Raji (cell line): Measurements from ENCODE around the gene CNPY1.

Experiments used
- POLR2A ChIP-seq: IDR thresholded peaks from 2 replicates; pipeline ENCODE4 v1.6.1; 2011; ENCODE audit warnings: low read depth, low read length, control low read depth; ENCODE audit not compliant: insufficient read depth

Gene CNPY1

GRCh38 chr7:155553871-155554270 is 7.5 kb upstream of the CNPY1 start:
- TF ChIP-seq POLR2A: no peak

DNA sequence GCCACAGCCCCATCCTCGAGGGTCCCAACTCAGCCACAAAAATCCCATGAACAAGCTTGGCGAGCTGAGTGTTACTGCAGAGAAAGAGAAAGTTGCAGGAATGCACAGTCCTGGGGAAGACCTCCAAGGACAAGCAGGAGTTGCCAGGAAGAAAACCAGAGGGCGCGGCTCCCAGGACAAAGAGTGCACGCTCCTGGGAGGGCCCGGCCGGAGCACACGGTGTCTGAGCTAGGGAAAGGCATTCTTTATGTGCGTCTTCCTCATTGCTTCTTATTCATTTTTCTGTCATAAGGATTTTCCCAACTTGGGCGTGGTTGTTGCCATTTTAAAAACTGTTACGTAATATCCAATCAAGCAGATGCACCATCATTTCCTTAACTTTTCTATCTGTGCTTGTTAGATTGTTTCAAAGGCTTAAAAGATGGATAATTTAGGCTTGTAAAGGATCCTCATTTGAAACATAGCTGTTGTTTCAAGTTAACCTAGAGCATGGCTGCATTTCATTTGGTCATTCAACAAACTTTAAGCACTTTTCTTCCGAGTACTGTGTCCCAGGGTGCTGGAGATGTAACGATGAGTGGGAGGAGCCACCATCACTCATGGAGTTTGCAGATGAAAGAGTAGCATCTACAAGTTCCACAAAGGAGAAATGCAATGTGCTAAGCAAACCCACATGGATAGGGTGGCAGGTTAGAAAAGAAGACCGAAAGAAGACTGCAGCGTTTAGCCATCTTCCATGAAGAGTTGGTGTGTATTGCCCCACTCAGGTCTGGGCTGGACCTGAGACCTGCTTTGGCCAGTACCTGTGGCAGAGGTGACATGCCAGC is 5.6 kb upstream of the CNPY1 start:
- TF ChIP-seq POLR2A: no peak

DNA sequence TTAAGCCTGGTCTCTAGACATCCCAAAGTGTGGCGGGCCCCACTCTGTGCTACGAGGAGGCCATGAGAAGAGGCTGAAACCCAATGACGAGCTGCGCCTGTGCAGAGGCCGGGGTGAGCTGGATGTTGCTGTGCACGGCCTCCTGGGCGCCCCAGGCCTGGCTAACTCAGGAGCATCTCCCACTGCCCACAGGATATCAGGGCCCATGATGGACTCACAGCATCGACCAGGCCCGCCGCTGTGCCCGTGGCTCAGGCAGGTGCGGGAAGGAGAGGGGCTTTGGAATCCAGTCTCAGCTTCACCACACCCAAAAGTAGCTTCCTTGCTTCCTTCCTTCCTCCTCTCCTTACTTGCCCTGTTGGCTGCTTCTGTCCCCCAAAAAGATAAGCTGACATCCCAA is 4.6 kb upstream of the CNPY1 start:
- TF ChIP-seq POLR2A: no peak

GRCh38 chr7:155549226-155549625 is 2.9 kb upstream of the CNPY1 start:
- no peak for TF ChIP-seq POLR2A

- TF ChIP-seq POLR2A: no peak
These were observed 917 bp upstream of the CNPY1 start for GRCh38 chr7:155547161-155547791.

GRCh38 chr7:155545348-155545747 is 1.0 kb downstream of the CNPY1 start:
- TF ChIP-seq POLR2A: no peak

DNA sequence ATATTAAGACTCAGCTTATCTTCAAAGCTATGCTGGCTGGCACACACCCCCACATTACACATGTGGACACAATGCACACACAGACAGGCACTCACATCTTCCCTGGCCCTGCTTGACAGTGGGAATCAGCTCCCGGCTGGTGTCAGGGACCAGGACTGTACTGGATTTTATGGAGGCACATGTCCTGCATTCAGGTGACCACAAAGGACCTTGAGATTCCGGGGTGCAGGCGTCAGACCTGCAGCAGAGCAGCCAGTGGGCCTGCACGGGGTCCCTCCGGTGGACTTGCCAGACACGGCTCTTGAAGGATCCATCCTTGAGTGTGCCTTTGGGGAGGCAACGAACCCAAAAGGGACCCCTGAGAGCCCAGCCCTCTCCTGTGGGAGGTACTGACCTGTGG is 1.9 kb downstream of the CNPY1 start:
- TF ChIP-seq POLR2A: no peak

- no peak for TF ChIP-seq POLR2A
These were observed 2.4 kb downstream of the CNPY1 start for GRCh38 chr7:155543926-155544325.

GRCh38 chr7:155543011-155543876 is 3.1 kb downstream of the CNPY1 start:
- TF ChIP-seq POLR2A: no peak

- TF ChIP-seq POLR2A: no peak
These were observed 4.2 kb downstream of the CNPY1 start for GRCh38 chr7:155541986-155542675.

- no peak for TF ChIP-seq POLR2A
These were observed 5.8 kb downstream of the CNPY1 start for GRCh38 chr7:155540553-155540952.

GRCh38 chr7:155538293-155538692 is 8.1 kb downstream of the CNPY1 start:
- no peak for TF ChIP-seq POLR2A

DNA sequence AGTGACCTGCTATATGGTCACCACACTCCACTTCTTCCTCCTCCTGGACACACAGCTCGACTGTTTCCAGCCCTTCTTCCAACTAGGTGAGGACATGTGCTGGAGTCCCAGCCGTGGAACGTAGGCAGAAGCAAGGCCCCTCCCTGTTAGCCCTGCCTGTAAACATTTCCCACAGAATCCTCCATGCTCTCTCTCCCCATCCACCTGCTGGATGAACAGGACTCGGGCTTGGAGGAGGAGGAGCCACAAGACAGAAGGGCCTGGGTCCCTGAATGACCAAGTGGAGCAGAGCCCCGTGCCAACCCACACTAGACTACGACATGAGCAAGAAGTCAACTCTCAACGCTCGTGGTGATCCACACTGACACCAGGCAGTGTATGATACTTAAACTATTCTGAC is 9.9 kb downstream of the CNPY1 start:
- TF ChIP-seq POLR2A: no peak

GRCh38 chr7:155534691-155535090 is 11.7 kb downstream of the CNPY1 start:
- no peak for TF ChIP-seq POLR2A
